Endometrial microvascular endothelial cells (primary cell): ENCODE data around the gene PSMC4. TPM values are rescaled to one million over a fixed set of nuclear protein-coding genes. Genes with fewer than 3 reads are reported as not detected.

Experiments used
- in situ Hi-C: cut with HindIII; loops from 2 replicates; pipeline ENCODE4 v1.10.0; 2017; ENCODE audit warnings: low sequenced_read_pairs, low pct_unique_long_range_greater_than_20kb; ENCODE audit errors: inconsistent ontology term
- total RNA-seq: library from RNA; depleted of rRNA; stranded (reverse); fragments of >200 nt; gene quantifications from one replicate; pipeline ENCODE4 v1.2.3, GENCODE V29; 2015; ENCODE audit errors: inconsistent ontology term

The PSMC4 gene
- total RNA-seq, 1 donor from 2014 or later = 188 TPM

GRCh38 chr19:40025938-40026596, 55.1 kb downstream of the PSMC4 start:
- in situ Hi-C loops = no loop called here

- in situ Hi-C loops = no loop called here
These were observed 55.6 kb downstream of the PSMC4 start for GRCh38 chr19:40026597-40026970.

Other genes starting within 250 kb of the PSMC4 start
- gene CLC, start 233.1 kb upstream of the PSMC4 start, total RNA-seq = not detected
- gene LEUTX, start 192.3 kb upstream of the PSMC4 start, total RNA-seq = not detected
- gene DYRK1B, start 137.0 kb upstream of the PSMC4 start, total RNA-seq = 13.2 TPM
- 166 TPM for gene FBL, start 124.8 kb upstream of the PSMC4 start, total RNA-seq
- not detected for gene FCGBP, start 36.5 kb upstream of the PSMC4 start, total RNA-seq
- 1.4 TPM for gene ZNF546, start 25.9 kb downstream of the PSMC4 start, total RNA-seq
- gene ZNF780B, start 85.1 kb downstream of the PSMC4 start, total RNA-seq = 17.9 TPM
- gene ZNF780A, start 119.8 kb downstream of the PSMC4 start, total RNA-seq = 15.1 TPM
- 5.4 TPM for gene MAP3K10, start 220.3 kb downstream of the PSMC4 start, total RNA-seq
- gene TTC9B, start 247.2 kb downstream of the PSMC4 start, total RNA-seq = not detected